ENCODE measurements around the gene SLC12A2.

- TF ChIP-seq EZH2 (IDR thresholded peaks at IDR 0.05; ENCODE audit: borderline replicate concordance, low read length) (no peak), CTCF (IDR thresholded peaks at IDR 0.05; ENCODE audit: low read length) (no peak)
Measured at GRCh38 chr5:128146671-128147070, 63.1 kb downstream of the SLC12A2 start.

All from OCI-LY1 (cell line).